GM12891 (cell line): ENCODE data around the gene PLAU.
A peak's percentile ranks its signal among the peaks of the same experiment; 100 is the strongest.
"Not testable (repeated sequence)": the region's sequence is repeated elsewhere in the genome, so short reads cannot be mapped to it uniquely, and the experiment has no call there.

ENCODE experiments used
- DNase-seq: peaks from one replicate; pipeline ENCODE4 v3.0.0; 2011; ENCODE audit warnings: low spot score; ENCODE audit not compliant: insufficient read length
- FAIRE-seq: peaks from 2 replicates; lab custom pipeline; 2011; peaks lifted over from hg19 to GRCh38; lab: Jason Lieb, UNC
- PAX5 ChIP-seq: IDR thresholded peaks from 2 replicates; pipeline ENCODE4 v1.6.1; 2011; ENCODE audit warnings: low read length, moderate library complexity, mild to moderate bottlenecking; ENCODE audit not compliant: insufficient read depth, severe bottlenecking
- POLR2A ChIP-seq: IDR thresholded peaks from 2 replicates; pipeline ENCODE4 v1.6.1; 2011; ENCODE audit warnings: low read depth, low read length, control low read depth
- POLR2AphosphoS5 ChIP-seq: IDR thresholded peaks from 2 replicates; pipeline ENCODE4 v1.6.1; 2011; ENCODE audit warnings: low read depth, low read length, control low read depth
- POU2F2 ChIP-seq: IDR thresholded peaks from 2 replicates; pipeline ENCODE4 v1.6.1; 2011; ENCODE audit warnings: low read depth, mild to moderate bottlenecking, control low read depth, low read length, moderate library complexity
- SPI1 ChIP-seq: IDR thresholded peaks from 2 replicates; pipeline ENCODE4 v1.6.1; 2011; ENCODE audit warnings: low read depth, low read length, control low read depth
- TAF1 ChIP-seq: IDR thresholded peaks from 2 replicates; pipeline ENCODE4 v1.6.1; 2011; ENCODE audit warnings: low read depth, low read length, control low read depth

Gene PLAU

DNA sequence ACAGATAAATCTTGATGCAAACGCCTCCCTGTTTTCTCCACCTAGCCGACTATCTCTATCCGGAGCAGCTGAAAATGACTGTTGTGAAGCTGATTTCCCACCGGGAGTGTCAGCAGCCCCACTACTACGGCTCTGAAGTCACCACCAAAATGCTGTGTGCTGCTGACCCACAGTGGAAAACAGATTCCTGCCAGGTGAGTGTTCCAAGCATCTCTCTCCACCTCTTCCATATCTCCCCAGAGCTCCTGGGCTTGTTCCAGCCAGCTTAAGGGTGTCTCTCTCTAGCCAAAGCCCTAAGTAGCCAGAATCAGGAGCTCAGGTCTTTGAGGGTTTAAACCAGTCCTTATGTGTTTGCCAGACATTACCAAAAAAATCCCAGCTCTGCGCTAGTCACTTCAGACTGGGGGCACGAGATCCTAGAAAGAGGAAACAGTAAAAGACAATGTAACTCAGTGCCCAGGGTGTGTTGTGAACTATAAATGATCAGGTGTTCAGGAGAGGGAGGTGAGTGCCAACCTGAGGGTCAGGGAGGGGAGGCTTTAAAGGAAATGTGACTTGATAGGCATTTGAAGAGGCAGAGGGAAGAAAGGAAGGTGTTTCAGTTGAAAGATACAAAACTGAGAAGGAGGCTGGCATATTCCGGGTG lies 4.4 kb downstream of the PLAU start:
- FAIRE-seq (no peak), DNase-seq (no peak)
- TF ChIP-seq PAX5 (no peak), TAF1 (no peak), POU2F2 (no peak), POLR2AphosphoS5 (no peak), SPI1 (no peak), POLR2A (no peak)

DNA sequence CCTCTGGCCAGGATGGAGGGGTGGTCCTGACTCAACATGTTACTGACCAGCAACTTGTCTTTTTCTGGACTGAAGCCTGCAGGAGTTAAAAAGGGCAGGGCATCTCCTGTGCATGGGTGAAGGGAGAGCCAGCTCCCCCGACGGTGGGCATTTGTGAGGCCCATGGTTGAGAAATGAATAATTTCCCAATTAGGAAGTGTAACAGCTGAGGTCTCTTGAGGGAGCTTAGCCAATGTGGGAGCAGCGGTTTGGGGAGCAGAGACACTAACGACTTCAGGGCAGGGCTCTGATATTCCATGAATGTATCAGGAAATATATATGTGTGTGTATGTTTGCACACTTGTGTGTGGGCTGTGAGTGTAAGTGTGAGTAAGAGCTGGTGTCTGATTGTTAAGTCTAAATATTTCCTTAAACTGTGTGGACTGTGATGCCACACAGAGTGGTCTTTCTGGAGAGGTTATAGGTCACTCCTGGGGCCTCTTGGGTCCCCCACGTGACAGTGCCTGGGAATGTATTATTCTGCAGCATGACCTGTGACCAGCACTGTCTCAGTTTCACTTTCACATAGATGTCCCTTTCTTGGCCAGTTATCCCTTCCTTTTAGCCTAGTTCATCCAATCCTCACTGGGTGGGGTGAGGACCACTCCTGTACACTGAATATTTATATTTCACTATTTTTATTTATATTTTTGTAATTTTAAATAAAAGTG lies 6.0 kb downstream of the PLAU start:
- TF ChIP-seq POLR2A (no peak), POLR2AphosphoS5 (no peak), TAF1 (no peak), POU2F2 (no peak), SPI1 (no peak), PAX5 (no peak)
- DNase-seq (no peak), FAIRE-seq (peak; percentile 40)

DNA sequence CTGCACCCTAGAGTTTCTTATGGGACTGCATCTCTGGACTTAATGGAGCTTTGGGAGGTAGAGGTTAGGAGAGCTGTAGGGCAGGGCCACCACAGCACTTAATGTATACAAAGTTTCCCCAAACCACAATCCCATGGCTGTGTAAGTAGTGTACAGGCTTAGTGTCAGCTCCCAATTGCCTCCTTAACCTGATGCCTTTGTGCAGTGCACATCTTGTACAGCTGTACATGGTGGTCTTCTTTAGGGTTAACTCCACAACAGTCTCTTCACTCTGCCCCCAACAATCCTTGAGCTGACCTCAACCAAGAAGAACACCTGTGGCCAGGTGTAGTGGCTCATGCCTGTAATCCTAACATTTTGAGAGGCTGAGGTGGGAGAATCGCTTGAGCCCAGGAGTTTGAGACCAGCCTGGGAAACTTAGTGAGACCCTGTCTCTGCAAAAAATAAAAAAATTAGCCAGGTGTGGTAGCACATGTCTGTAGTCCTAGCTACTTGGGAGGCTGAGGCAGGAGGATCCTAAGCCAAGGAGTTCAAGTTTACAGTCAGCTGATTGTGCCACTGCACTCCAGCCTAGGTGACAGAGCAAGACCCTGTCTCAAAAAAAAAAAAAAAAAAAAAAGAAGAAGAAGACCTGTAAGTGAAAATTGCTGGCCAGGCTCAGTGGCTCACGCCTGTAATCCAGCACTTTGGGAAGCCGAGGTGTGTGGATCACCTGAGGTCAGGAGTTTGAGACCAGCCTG lies 6.8 kb downstream of the PLAU start:
- FAIRE-seq: no peak
- no peak for DNase-seq
- TF ChIP-seq POLR2AphosphoS5 (no peak), POLR2A (no peak), SPI1 (no peak), PAX5 (no peak), TAF1 (no peak), POU2F2 (no peak)

DNA sequence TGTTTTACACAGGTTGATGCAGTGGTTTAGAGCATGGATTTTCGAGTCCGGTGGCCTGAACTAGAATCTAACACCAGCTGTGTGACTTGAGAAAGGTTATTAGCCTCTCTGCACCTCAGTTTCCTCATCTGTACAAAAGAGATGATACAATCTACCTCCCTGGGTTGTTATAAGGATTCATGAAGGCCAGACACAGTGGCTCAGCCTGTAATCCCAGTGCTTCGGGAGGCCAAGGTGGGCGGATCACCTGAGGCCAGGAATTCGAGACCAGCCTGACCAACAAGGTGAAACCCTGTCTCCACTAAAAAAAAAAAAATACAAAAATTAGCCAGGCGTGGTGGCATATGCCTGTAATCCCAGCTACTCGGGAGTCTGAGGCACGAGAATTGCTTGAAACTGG lies 8.5 kb downstream of the PLAU start:
- FAIRE-seq, DNase-seq: not testable (repeated sequence)

DNA sequence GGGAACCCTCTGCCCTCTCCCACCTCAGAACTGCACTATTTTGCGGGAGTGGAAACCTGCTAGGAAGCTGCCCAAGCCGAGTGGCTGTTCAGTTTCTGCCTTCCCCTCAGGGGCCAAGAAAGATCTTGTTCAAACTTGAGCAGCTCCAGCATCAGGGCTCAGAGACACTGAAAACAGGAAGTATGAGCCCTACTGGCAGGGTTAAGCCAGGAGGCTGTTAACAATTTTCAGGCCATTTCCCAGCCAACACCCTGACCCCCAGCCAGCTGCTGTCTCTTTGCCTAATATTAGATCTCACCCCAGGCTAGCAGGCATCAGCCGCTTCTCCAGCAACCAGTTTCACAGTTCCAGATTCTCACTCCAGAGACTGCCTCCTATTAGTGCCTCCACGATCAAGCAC lies 9.2 kb downstream of the PLAU start:
- no peak for DNase-seq
- peak; percentile 16 for FAIRE-seq
- 0 out of 2 replicates have a peak, but pooled peaks have one; percentile 8 for TF ChIP-seq SPI1
- no peak for TF ChIP-seq POLR2A

DNA sequence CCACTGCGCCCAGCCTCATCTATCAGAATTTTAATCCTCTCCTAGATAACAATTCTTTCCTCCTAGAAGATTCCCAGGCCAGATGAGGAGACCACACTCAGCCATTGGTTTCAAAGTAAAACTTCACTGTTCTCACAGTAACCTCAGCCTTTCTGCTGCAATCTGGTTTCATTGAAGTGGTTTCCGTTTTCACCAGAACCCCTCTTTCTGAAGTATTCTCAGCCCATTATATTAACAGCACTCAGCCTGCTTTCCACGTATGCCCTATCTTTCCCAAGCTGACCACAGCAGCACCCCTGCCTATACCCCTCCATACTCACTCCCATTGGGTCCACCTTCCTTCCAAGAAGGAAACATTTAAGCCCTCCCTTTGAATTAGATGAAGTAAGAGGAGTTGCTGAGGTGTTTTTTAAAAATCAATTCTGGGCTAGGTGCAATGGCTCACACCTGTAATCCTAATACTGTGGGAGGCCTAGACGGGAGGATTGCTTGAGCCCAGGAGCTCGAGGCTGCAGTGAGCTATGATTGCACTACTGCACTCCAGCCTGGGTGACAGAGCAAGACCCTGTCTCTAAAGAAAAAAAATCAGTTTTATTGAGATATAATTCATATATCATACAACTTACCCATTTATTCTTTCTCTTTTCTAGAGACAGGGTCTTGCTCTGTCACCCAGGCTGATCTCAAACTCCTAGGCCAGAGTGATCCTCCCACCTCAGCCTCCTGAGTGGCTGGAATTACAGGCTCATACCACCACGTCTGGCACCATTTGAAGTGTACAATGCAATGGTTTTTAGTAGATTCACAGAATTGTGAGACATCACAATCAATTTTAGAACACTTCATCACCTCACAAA lies 11.3 kb downstream of the PLAU start:
- FAIRE-seq: peak; percentile 20

DNA sequence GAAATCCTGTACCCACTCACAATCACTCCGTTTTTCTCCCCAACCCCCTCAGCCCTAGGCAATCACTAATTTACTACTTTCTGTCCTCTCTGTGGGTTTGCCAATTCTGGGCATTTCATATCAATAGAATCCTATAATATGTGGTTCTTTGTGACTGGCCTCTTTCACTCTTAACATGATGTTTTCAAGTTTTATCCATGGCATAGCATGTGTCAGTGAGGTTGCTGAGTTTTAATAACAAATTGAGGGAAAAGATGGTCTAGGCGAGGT lies 11.9 kb downstream of the PLAU start:
- no peak for FAIRE-seq
- no peak for TF ChIP-seq POLR2AphosphoS5
- no peak for TF ChIP-seq PAX5
- no peak for TF ChIP-seq TAF1
- no peak for TF ChIP-seq POLR2A
- no peak for TF ChIP-seq POU2F2
- no peak for TF ChIP-seq SPI1
- DNase-seq: no peak

More for the DNA sequence above, 11.3 kb downstream of the PLAU start:
- no peak for TF ChIP-seq POLR2A
- DNase-seq: no peak

DNA sequence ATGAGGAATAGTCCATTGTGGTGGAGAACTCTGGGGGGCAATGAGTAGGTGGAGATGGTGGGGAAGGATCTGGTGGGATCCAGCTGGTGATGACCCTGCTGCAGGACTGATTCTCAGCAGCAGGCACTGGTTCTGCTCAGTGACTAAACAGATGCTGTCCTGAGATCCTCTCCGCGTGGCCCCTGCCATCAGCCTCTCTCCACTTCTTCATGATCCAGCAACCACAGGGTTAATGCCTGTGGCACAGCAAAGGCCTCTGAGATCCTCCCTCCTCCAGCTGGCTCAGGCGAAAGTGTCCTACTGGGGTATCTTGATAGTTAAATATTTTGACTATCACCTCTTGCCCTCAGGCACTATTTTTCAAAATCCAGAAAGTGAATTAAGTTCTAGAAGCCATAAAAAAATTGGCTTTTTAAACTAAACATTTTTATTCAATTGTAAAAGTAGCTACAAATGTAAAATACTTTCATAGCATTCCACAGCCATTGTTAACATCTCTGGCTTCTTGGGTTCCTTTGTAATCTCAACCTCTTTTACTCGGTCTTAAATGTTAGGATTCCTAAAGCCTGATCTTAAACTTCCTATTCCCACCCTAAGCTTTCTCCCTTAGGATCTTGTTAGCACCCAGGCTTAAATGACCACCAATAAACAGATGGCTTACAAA lies 13.1 kb downstream of the PLAU start:
- no peak for TF ChIP-seq TAF1
- no peak for TF ChIP-seq POLR2AphosphoS5
- no peak for TF ChIP-seq SPI1
- DNase-seq (no peak), FAIRE-seq (no peak)

DNA sequence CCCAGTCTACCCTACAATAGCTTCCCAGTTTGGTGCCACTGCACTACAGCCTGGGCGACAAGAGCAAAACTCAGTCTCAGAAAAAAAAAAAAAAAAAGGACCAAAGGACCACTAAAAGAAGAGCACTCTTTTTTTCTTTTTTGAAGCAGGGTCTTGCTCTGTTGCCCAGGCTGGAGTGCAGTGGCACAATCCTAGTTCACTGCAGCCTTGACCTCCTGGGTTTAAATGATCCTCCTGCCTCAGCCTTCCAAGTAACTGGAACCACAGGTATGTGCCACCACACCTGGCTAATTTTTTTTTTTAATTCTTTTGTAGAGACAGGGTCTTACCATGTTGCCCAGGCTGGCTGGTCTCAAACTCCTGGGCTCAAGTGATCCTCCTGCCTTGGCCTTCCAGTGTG lies 14.0 kb downstream of the PLAU start:
- no peak for FAIRE-seq
- no peak for DNase-seq
- no peak for TF ChIP-seq POLR2A
- TF ChIP-seq PAX5: no peak
- TF ChIP-seq SPI1: no peak
- no peak for TF ChIP-seq TAF1
- TF ChIP-seq POU2F2: no peak
- no peak for TF ChIP-seq POLR2AphosphoS5

DNA sequence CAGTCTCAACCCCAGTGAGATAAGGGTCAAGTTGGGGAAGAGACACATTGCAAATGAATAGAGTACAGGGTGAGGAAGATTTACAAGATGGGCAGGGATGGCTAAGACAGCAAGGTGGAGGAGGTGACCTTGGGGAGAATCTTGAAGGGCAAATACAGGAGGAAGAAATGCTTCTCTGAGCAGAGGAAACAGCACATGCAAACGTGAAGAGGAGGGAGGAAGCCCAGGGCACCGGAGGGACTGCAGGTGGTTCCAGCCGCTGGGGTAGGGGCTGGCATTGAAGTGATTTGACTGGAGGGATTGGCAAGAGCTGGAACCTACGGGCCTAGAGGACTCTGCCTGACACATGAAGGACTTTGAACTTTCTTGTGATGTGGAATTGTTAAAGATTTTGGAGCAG lies 14.6 kb downstream of the PLAU start:
- FAIRE-seq (no peak), DNase-seq (no peak)
- TF ChIP-seq POLR2AphosphoS5: no peak
- no peak for TF ChIP-seq TAF1
- TF ChIP-seq PAX5: no peak
- no peak for TF ChIP-seq POU2F2
- TF ChIP-seq SPI1: no peak
- no peak for TF ChIP-seq POLR2A
